HEK293T (cell line): ENCODE data around the gene FADS1.
A peak's percentile ranks its signal among the peaks of the same experiment; 100 is the strongest.

Experiments used
- CTCF ChIA-PET: fragments of 350-600 bp; formaldehyde crosslinking; extraction: SDS; loops from one replicate; lab custom pipeline; 2021; ENCODE audit warnings: antibody characterized with exemption, inconsistent platforms; lab: Yijun Ruan, JAX
- POLR2A ChIA-PET: fragments of 350-600 bp; formaldehyde crosslinking; extraction: SDS; loops from one replicate; lab custom pipeline; 2020; ENCODE audit warnings: antibody characterized with exemption, inconsistent platforms; lab: Yijun Ruan, JAX
- DNase-seq: peaks from one replicate; pipeline ENCODE4 v3.0.0; 2012; ENCODE audit warnings: mixed read lengths; ENCODE audit errors: extremely low spot score
- ARNT ChIP-seq: fragments of 450-650 bp; IDR thresholded peaks from 2 replicates; pipeline ENCODE4 v1.6.1; 2017; ENCODE audit warnings: mild to moderate bottlenecking
- BHLHE40 ChIP-seq: fragments of 450-650 bp; IDR thresholded peaks from 2 replicates; pipeline ENCODE4 v1.6.1; 2016; ENCODE audit warnings: mild to moderate bottlenecking, moderate library complexity, borderline replicate concordance
- CTBP1 ChIP-seq: fragments of 450-650 bp; IDR thresholded peaks from 2 replicates; pipeline ENCODE4 v1.6.1; 2016; ENCODE audit warnings: borderline replicate concordance
- ELF4 ChIP-seq: fragments of 450-650 bp; IDR thresholded peaks from 2 replicates; pipeline ENCODE4 v1.6.1; 2017; ENCODE audit warnings: antibody characterized with exemption
- FOXA1 ChIP-seq: fragments of 450-650 bp; IDR thresholded peaks from 2 replicates; pipeline ENCODE4 v1.6.1; 2016; ENCODE audit warnings: mild to moderate bottlenecking
- FOXK2 ChIP-seq: fragments of 450-650 bp; IDR thresholded peaks from 2 replicates; pipeline ENCODE4 v1.6.1; 2016; ENCODE audit warnings: mild to moderate bottlenecking
- FOXM1 ChIP-seq: fragments of 450-650 bp; IDR thresholded peaks from 2 replicates; pipeline ENCODE4 v1.6.1; 2017; ENCODE audit warnings: mild to moderate bottlenecking, borderline replicate concordance
- HDGF ChIP-seq: fragments of 450-650 bp; IDR thresholded peaks from 2 replicates; pipeline ENCODE4 v1.6.1; 2017; ENCODE audit warnings: antibody characterized with exemption, borderline replicate concordance
- L3MBTL2 ChIP-seq: fragments of 450-650 bp; conservative IDR thresholded peaks from 2 replicates; pipeline ENCODE4 v1.6.1; 2016; ENCODE audit warnings: mild to moderate bottlenecking
- LEF1 ChIP-seq: fragments of 450-650 bp; IDR thresholded peaks from 2 replicates; pipeline ENCODE4 v1.6.1; 2017; ENCODE audit warnings: mild to moderate bottlenecking, borderline replicate concordance
- NFRKB ChIP-seq: fragments of 450-650 bp; IDR thresholded peaks from 2 replicates; pipeline ENCODE4 v1.6.1; 2016; ENCODE audit warnings: mild to moderate bottlenecking, moderate library complexity
- SP1 ChIP-seq: fragments of 450-650 bp; IDR thresholded peaks from 2 replicates; pipeline ENCODE4 v1.6.1; 2017
- SUZ12 ChIP-seq: fragments of 450-650 bp; IDR thresholded peaks from 2 replicates; pipeline ENCODE4 v1.6.1; 2016; ENCODE audit warnings: mild to moderate bottlenecking
- TARDBP ChIP-seq: fragments of 450-650 bp; IDR thresholded peaks from 2 replicates; pipeline ENCODE4 v1.6.1; 2016
- ZNF384 ChIP-seq: fragments of 450-650 bp; IDR thresholded peaks from 2 replicates; pipeline ENCODE4 v1.6.1; 2016
- TF ChIP-seq, protein P1 (sequence below): fragments of 450-650 bp; IDR thresholded peaks from 2 replicates; pipeline ENCODE4 v1.6.1; 2016

FADS1 gene

GRCh38 chr11:61778920-61779650 is 37.7 kb downstream of the FADS1 start:
- ChIA-PET POLR2A (interaction anchor here (1.2 to 1.7 kb wide), 2 partner anchors 11 to 13 kb away, joined by 4 to 10 read pairs; partner anchors contain the start of genes FEN1 and TMEM258), CTCF (interaction anchor here (1.0 to 1.2 kb wide), 2 partner anchors 32 to 35 kb away, joined by 3 read pairs; no protein-coding TSS in a partner anchor)
- no peak for DNase-seq
- TF ChIP-seq ELF4 (no peak), NFRKB (no peak), FOXA1 (no peak), SP1 (no peak), CTBP1 (no peak), ARNT (no peak), BHLHE40 (no peak), HDGF (no peak), ZNF384 (no peak), SUZ12 (no peak), FOXM1 (no peak), LEF1 (no peak), L3MBTL2 (no peak), TARDBP (no peak), FOXK2 (no peak)
- TF ChIP-seq, protein P1, sequence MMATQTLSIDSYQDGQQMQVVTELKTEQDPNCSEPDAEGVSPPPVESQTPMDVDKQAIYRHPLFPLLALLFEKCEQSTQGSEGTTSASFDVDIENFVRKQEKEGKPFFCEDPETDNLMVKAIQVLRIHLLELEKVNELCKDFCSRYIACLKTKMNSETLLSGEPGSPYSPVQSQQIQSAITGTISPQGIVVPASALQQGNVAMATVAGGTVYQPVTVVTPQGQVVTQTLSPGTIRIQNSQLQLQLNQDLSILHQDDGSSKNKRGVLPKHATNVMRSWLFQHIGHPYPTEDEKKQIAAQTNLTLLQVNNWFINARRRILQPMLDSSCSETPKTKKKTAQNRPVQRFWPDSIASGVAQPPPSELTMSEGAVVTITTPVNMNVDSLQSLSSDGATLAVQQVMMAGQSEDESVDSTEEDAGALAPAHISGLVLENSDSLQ, result no peak

DNA sequence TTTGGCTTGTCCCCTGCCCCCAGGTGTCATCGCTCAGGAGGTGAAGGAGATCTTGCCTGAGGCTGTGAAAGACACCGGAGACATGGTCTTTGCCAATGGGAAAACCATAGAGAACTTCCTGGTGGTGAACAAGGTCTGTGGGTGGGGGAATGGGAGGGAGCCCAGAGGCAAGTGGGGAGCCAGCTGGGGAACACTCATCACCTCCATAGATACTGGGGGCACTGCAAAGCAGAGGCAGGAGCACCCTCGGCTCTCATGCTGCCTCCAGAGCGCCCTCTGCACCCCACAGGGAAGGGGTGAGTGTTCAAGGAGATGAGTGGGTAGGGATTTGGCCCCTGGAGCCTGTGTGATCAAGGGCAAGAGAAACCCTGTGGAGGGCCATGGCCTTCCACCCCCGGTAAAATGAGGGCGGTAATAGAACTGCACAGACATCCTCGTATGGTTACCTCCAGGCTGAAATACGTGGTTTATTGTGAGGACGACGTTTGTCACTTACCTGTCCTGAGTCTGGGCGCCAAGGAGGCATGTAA is 38.4 kb downstream of the FADS1 start:
- POLR2A ChIA-PET, result no interaction called here
- DNase-seq, result no peak
- TF ChIP-seq ELF4 (no peak), CTBP1 (no peak), SUZ12 (no peak), FOXA1 (no peak), LEF1 (no peak), BHLHE40 (no peak), FOXM1 (no peak), ZNF384 (no peak), NFRKB (no peak), TARDBP (no peak), FOXK2 (no peak), HDGF (no peak)
- TF ChIP-seq, protein P1, result no peak
- CTCF ChIA-PET, result interaction anchor here (1.0 kb wide), 1 partner anchor 31 kb away, joined by 3 read pairs; no protein-coding TSS in a partner anchor

DNA sequence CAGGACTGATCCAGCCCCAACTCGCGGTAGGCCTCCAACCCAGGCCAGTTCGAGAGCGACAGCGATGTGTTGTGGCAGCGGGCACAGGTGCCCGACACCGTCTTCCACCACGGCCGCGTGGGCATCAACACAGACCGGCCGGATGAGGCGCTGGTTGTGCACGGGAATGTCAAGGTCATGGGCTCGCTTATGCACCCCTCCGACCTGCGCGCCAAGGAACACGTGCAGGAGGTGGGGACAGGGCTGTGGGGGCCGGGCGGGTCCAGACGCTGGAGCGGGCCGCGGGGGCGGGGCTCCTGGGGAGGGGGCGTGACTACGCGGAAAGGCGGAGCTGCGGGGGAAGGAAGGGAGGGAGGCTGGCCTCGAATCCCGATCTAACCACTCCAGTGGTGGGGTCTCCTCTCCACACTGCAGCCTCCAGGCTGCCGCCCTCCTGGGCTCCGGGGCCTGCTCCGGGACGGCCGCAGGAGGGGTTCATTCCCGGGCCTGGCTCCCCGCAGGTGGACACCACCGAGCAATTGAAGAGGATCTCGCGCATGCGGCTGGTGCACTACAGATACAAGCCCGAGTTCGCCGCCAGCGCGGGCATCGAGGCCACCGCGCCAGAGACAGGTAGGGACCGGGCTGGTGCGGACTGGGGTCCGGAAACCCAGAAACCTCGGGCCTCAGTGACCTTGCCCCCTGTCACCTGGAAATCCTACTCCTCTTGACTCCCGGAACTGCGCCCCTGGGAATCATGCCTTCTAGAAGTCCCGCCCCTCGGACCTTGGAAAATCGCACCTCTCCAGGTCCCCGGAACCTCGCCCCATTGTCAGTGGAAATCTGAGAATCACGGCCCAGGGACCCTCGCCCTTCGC is 39.3 kb downstream of the FADS1 start:
- TF ChIP-seq, protein P1, result no peak
- TF ChIP-seq NFRKB (no peak), CTBP1 (no peak), BHLHE40 (no peak), FOXK2 (no peak), ARNT (no peak), LEF1 (no peak), ZNF384 (no peak), FOXM1 (no peak), HDGF (no peak), SP1 (no peak), SUZ12 (no peak), FOXA1 (no peak), TARDBP (no peak), L3MBTL2 (no peak), ELF4 (no peak)
- DNase-seq, result no peak
- CTCF ChIA-PET, result no interaction called here
- POLR2A ChIA-PET, result no interaction called here

- POLR2A ChIA-PET, result no interaction called here
- TF ChIP-seq, protein P1, result no peak
- TF ChIP-seq LEF1 (no peak), HDGF (no peak), SP1 (no peak), ELF4 (no peak), FOXK2 (no peak), L3MBTL2 (no peak), FOXA1 (no peak)
- CTCF ChIA-PET, result no interaction called here
- DNase-seq, result peak; percentile 79
Observed at GRCh38 chr11:61776561-61777075, 40.2 kb downstream of the FADS1 start.
